ENCODE data around the gene KLHL33.
A peak's percentile ranks its signal among the peaks of the same experiment; 100 is the strongest.
"Not testable (repeated sequence)": the region's sequence is repeated elsewhere in the genome, so short reads cannot be mapped to it uniquely, and the experiment has no call there.

The KLHL33 gene

DNA sequence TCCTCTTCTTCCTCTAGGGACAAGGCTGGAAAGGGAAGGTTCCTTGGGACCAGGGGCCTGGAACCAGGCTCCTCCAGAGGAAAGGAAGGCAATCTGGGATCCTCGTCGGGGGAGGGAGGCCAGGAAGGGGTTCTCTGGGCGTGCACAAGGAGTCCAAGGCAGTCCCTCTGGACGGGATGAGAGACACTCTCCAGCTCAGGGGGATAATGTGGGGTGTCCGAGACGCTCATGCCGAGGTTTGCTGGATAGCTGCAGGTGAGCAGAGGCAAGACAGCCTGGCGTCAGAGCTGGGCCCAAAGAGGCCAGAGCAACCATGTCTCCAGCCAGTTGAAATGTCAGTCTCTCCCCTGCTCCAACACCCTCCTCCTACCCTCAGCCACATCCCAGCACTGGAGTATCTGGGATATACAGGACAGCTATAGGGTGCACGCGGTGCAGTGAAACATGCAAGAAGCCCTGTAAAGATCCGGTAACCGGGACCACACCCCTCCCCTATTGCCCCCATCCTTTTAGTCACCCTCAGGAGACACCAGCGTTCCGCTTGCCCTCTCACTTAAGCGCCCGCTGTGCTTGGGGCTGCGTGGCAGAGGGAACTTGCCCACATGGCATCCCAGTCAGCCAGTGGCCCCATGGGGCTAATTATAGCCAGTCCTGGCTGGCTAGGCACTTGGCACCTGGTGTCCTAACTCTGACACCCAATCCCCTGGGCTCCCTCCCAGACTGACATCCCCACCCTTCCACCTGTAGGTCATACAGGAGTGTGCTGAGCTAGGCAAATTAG lies at the start of gene KLHL33:
TSS of gene KLHL33 (minus strand) at position 585 of the 781 bp plus-strand sequence. CDS start at position 230, 355 bp downstream.
- peak; percentile 30 to 69 for DNase-seq

DNA sequence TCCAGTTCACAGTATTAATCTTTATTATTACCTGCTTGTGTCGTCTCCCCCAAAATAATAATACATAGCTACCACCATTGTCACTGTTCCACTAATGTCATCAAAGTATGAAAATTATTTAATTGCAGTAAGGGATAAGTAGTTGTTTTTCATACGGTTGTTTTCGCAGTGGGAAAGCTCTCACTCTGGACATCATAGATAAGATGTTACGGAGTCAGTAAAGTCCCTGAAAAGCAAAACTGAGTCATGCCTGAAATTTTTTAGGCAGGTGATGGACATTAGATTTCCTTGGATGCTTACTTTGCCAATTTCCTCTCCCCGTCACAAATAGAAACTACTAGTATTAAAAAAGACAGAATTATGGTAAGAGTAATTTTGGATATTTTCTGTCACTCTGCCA lies 46.4 kb upstream of the KLHL33 start:
- no peak for DNase-seq

GRCh38 chr14:20478894-20479293 lies 42.9 kb upstream of the KLHL33 start:
- DNase-seq: no peak

GRCh38 chr14:20477211-20477876 lies 41.4 kb upstream of the KLHL33 start:
- no peak for DNase-seq

DNA sequence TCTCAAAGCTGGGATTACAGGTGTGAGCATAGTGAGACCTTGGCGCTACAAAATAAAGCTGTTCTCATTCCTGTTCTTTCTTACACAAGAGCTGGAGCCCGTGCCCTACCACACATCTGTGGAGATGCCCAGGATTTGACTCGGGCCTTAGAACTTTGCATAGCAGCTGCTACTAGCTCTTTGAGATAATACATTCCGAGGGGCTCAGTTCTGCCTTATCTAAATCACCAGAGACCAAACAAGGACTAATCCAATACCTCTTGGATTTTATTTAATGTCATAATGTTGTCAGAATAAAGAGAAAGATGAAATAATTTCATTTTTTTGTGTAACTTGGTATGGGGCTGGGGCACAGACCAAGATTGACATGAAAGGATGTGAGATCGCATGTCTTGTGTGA lies 40.8 kb upstream of the KLHL33 start:
- DNase-seq: no peak

GRCh38 chr14:20472536-20473169 lies 36.7 kb upstream of the KLHL33 start:
- DNase-seq: no peak

- peak; percentile 14 to 38 for DNase-seq
Measured at GRCh38 chr14:20470603-20470901, 34.6 kb upstream of the KLHL33 start.

- peak; percentile 70 to 73 for DNase-seq
Measured at GRCh38 chr14:20469890-20470602, 34.1 kb upstream of the KLHL33 start.

GRCh38 chr14:20469242-20469889 lies 33.4 kb upstream of the KLHL33 start, which contains the start of gene PNP:
Gene PNP (plus strand): TSS chr14:20469406. CDS start chr14:20469525, 119 bp downstream.
- peak; percentile 95 to 99 for DNase-seq

GRCh38 chr14:20468764-20469241 lies 32.8 kb upstream of the KLHL33 start:
- DNase-seq: peak in 1 of 2 experiments; percentile 54

- peak; percentile 100 for DNase-seq
Measured at GRCh38 chr14:20461225-20462141, 25.5 kb upstream of the KLHL33 start, which contains the start of gene PIP4P1. Gene PIP4P1 (minus strand): TSS chr14:20461434. CDS start chr14:20461325, 109 bp downstream.

DNA sequence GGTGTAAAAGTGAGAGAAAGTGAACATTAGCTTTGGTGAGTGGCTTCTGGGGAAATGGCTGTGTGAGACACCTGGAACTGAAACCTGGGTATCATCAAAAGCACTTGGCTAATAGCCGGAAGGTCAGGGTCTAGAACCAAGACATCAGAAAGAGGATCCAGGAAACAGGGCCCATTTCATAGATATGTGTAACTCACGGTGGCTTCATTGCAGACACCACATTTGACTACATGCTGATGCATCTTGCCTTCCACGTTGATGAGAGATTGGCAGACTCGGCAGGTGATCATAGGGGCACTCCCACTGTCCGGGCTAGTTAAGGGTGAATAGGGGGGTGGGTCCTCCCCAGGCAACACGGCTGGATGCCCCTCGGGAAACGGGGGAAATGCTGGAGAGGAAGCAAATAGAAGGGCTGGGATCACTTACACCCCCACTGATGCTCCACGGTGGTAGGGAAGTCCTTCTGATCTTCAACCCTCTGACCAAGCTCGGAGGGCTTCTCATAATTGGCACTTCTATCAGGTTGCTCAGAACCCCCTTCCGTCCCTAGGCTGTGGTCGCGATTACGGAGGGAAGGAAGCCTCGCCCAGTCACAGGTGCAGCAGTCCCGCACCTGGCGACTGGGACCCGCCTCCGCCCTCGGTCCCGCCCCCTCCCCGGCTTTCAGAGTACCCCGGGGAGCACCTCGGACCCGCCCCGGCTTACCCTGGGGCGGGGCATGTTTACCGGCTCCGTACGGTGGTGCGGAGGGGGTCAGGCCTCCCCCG lies 24.7 kb upstream of the KLHL33 start:
- DNase-seq: peak in 1 of 2 experiments; percentile 37

GRCh38 chr14:20458031-20458789 lies 22.2 kb upstream of the KLHL33 start:
- peak; percentile 76 to 91 for DNase-seq

DNA sequence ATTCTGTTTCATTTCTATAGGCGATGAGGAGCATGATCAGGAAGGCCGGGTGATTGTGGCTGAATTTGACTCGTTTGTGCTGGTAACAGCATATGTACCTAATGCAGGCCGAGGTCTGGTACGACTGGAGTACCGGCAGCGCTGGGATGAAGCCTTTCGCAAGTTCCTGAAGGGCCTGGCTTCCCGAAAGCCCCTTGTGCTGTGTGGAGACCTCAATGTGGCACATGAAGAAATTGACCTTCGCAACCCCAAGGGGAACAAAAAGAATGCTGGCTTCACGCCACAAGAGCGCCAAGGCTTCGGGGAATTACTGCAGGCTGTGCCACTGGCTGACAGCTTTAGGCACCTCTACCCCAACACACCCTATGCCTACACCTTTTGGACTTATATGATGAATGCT lies 21.0 kb upstream of the KLHL33 start:
- DNase-seq: no peak

- no peak for DNase-seq
Measured at GRCh38 chr14:20455355-20456300, 19.7 kb upstream of the KLHL33 start.

GRCh38 chr14:20454516-20455354 lies 18.8 kb upstream of the KLHL33 start, which contains the start of the genes APEX1 and OSGEP:
Gene APEX1 (plus strand): TSS chr14:20455226. CDS start chr14:20455646, 420 bp downstream.
Gene OSGEP (minus strand): TSS chr14:20454812. CDS start chr14:20454683, 129 bp downstream.
- peak; percentile 100 for DNase-seq

GRCh38 chr14:20452831-20453230 lies 16.9 kb upstream of the KLHL33 start:
- DNase-seq: not testable (repeated sequence)

Data from NCI-H524 (cell line).